ENCODE results near the gene ZNF593. TPM values are rescaled to one million over a fixed set of nuclear protein-coding genes. Genes with fewer than 3 reads are reported as not detected.

Gene ZNF593
- total RNA-seq, 6 experiments from 2014 or later = 16.8 to 39.6 (median 20.7) TPM

GRCh38 chr1:26162220-26162709 lies 7.4 kb upstream of the ZNF593 start:
- Histone ChIP-seq H3K4me1 (peaks cover 0 to 11% (median 0%) of the 10 kb centered on the region in 4 donors), H3K27me3 (no peaks in the 10 kb centered on the region), H3K4me3 (peak overlapping the region; percentile 30 to 50 (median 35)), H3K27ac (no peak overlapping the region), H3K36me3 (no peaks in the 10 kb centered on the region), H3K9me3 (no peaks in the 10 kb centered on the region)
- intact Hi-C loops (cut with DNase I) = no loop called here
- no peak for ATAC-seq
- WGBS (ENCODE audit: insufficient coverage, low coverage, low lambda C conversion rate, missing lambda C conversion rate) = 20% methylated on average over 19 of the region's 21 CpGs
- no peak for DNase-seq
- TF ChIP-seq POLR2A (IDR thresholded peaks at IDR 0.05) (no peak), CTCF (IDR thresholded peaks at IDR 0.05) (no peak)

DNA sequence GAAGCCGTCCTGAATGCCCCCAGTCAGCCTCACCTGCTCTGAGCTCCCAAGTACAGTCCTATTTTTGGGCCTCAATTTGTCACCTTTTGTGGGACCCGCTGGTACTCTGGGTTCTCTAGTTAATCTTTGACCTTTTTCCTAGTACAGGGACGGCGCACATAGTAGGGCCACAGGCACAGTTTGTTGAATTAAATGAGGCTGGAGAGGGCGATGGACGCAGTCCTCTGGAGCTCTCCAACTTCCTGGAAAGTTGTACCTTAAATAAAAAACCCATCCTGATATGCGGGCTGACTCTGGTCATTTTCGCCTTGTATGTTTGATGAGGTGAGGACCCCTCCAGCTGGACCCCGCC lies 6.0 kb upstream of the ZNF593 start:
- DNase-seq = peak in 1 of 3 donors; percentile 12
- TF ChIP-seq POLR2A (IDR thresholded peaks at IDR 0.05) = no peak
- no peak for TF ChIP-seq CTCF (IDR thresholded peaks at IDR 0.05)
- Histone ChIP-seq H3K4me1 (peaks cover 0 to 11% (median 0%) of the 10 kb centered on the region in 4 donors), H3K27me3 (no peaks in the 10 kb centered on the region), H3K4me3 (peak overlapping the region in 2 of 3 donors; percentile 7 to 26), H3K27ac (no peak overlapping the region), H3K9me3 (no peaks in the 10 kb centered on the region), H3K36me3 (no peaks in the 10 kb centered on the region)
- 62% methylated on average over 6 of the region's 9 CpGs for WGBS (ENCODE audit: insufficient coverage, low coverage, low lambda C conversion rate, missing lambda C conversion rate)
- ATAC-seq = no peak
- intact Hi-C loops (cut with DNase I) = no loop called here

DNA sequence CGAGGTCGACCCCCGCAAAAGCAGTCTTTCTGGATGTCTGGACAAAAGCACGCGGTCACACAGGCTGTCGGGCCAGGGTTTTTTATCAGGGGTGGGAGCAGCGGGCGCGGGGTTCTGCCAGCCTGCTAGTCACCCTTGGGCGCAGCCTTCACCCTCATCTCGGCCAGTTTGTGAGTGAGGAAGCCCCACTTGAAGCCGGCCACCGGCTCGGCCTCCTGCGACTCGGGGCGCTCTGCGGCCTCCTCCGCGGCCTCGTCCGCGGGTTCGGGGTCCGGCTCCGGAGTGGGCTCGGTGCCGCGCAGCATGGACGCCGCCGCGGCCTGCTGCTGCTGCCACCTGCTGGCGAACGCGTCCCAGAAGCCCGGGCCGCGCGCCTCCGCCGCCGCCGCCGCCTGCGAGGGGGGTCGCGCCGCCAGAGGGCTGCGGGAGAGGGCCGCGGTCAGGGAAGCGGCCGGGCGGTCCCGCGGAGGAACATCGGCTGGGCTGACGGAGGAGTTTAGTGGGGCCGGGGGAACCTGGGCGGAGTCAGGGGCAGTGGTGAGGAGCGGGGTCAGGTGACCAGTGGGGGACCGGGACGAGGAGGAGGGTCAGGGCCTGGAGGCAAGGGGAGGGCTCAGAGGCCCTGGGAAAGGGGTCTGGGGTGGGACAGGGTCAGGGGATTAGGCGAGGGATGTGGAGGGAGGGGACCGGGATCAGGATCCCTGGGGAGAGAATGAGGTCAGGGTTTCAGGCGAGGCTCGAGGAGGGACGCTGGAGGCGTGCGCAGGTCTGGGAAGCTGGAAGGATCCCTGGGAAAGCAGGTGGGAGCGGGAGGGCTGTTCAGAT lies 5.5 kb upstream of the ZNF593 start:
- WGBS (ENCODE audit: insufficient coverage, low coverage, low lambda C conversion rate, missing lambda C conversion rate) = 20% methylated on average over 32 of the region's 72 CpGs
- H3K27ac ChIP-seq = no peak overlapping the region
- no peaks in the 10 kb centered on the region for H3K9me3 ChIP-seq
- DNase-seq = peak in 2 of 3 donors; percentile 45 to 55
- no peak for TF ChIP-seq POLR2A (IDR thresholded peaks at IDR 0.05)
- TF ChIP-seq CTCF (IDR thresholded peaks at IDR 0.05) = peak; percentile 58 to 83 (median 65)
- H3K36me3 ChIP-seq = no peaks in the 10 kb centered on the region
- peak overlapping the region; percentile 7 to 46 (median 26) for H3K4me3 ChIP-seq
- intact Hi-C loops (cut with DNase I) = no loop called here
- ATAC-seq = peak; percentile 43 to 68 (median 56)
- peaks cover 0 to 11% (median 0%) of the 10 kb centered on the region in 4 donors for H3K4me1 ChIP-seq
- H3K27me3 ChIP-seq = no peaks in the 10 kb centered on the region

DNA sequence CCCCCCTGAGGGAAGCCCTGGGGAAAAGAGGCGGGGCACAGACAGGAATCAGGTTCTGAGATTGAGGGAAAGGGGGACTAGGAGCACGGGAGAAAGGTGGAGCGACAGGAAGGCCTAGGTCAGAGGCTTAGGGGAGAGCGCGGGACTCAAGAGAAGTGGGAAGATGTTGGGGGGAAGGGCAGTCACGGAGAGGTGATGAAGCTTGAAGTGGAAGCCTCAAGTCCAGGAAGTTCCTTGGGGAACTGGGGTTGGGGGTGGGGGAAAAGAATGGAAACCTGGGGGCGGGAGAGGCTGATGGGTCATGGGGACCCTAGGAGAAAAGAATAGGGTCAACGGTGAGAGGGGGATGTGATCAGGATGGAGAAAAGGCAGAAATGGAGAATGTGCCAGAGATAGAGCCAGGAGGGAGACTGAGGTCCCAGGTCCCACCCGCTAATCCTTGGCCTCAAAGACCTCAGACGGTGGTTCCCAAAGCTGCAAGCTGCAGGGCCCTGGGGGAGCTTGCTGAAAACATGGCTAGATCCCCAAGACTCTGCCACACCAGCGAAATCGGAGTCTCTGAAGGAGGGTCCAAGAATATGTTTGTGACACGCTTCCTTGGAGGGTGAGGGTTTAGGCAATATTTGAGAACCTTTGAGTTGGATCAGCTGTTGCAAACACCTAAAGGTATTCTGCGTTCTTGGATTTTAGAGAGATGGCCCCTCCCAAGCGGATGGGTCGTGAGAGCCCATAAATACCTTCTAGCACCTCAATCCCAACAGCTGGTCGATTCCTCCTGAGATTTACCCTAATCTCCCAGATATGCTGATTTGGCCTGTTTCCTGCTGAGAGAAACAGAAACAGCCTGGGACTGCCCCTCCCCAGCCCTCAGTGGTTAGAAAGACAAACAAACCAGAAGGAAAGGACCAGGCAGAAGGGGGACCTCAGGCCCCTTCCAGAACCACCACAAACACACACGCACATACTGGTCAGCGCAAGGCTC lies 4.6 kb upstream of the ZNF593 start:
- no peak for ATAC-seq
- Histone ChIP-seq H3K9me3 (no peaks in the 10 kb centered on the region), H3K36me3 (no peaks in the 10 kb centered on the region), H3K4me3 (no peak overlapping the region), H3K27me3 (no peaks in the 10 kb centered on the region), H3K4me1 (peaks cover 0 to 14% (median 0%) of the 10 kb centered on the region in 4 donors), H3K27ac (no peak overlapping the region)
- no peak for DNase-seq
- 64% methylated on average over 13 of the region's 19 CpGs for WGBS (ENCODE audit: insufficient coverage, low coverage, low lambda C conversion rate, missing lambda C conversion rate)
- no peak for TF ChIP-seq CTCF (IDR thresholded peaks at IDR 0.05)
- no peak for TF ChIP-seq POLR2A (IDR thresholded peaks at IDR 0.05)
- intact Hi-C loops (cut with DNase I) = no loop called here
